ENCODE results near the gene WNT10A.
A peak's percentile ranks its signal among the peaks of the same experiment; 100 is the strongest.

The WNT10A gene

GRCh38 chr2:218880102-218880858, at the start of gene WNT10A (continued):
- TF ChIP-seq ZNF473 (tag by site-specific recombination; IDR thresholded peaks at IDR 0.05) (no peak), PRDM1 (tag by site-specific recombination; IDR thresholded peaks at IDR 0.05) (no peak), ZNF311 (tag by site-specific recombination; IDR thresholded peaks at IDR 0.05; ENCODE audit: borderline replicate concordance) (no peak), ZBTB6 (tag by site-specific recombination; IDR thresholded peaks at IDR 0.05) (no peak), ZNF416 (tag by site-specific recombination; IDR thresholded peaks at IDR 0.05) (no peak), ZBTB26 (tag by site-specific recombination; optimal IDR thresholded peaks at IDR 0.05) (peak; percentile 55), ZSCAN16 (tag by site-specific recombination; IDR thresholded peaks at IDR 0.05) (no peak), ZBTB17 (tag by site-specific recombination; IDR thresholded peaks at IDR 0.05) (peak; percentile 44; the same call in 1 of the 2 replicates), ZFHX2 (tag by site-specific recombination; conservative IDR thresholded peaks at IDR 0.05) (peak; percentile 78), ZNF660 (tag by site-specific recombination; IDR thresholded peaks at IDR 0.05) (no peak), SALL2 (tag by site-specific recombination; IDR thresholded peaks at IDR 0.05; ENCODE audit: borderline replicate concordance) (no peak), ZNF398 (tag by site-specific recombination; IDR thresholded peaks at IDR 0.05) (peak; percentile 92), REPIN1 (tag by site-specific recombination; IDR thresholded peaks at IDR 0.05; ENCODE audit: low read depth) (no peak), ZNF223 (tag by site-specific recombination; IDR thresholded peaks at IDR 0.05) (no peak), SP3 (tag by site-specific recombination; IDR thresholded peaks at IDR 0.05) (peak; percentile 61), ZNF639 (tag by site-specific recombination; IDR thresholded peaks at IDR 0.05) (no peak), PATZ1 (tag by site-specific recombination; IDR thresholded peaks at IDR 0.05) (peak; percentile 86), GLIS1 (tag by site-specific recombination; IDR thresholded peaks at IDR 0.05) (peak; percentile 78), ZNF664 (tag by site-specific recombination; IDR thresholded peaks at IDR 0.05) (no peak), ZNF157 (tag by site-specific recombination; IDR thresholded peaks at IDR 0.05) (no peak), ZNF488 (tag by site-specific recombination; IDR thresholded peaks at IDR 0.05) (no peak), ZBTB20 (tag by site-specific recombination; IDR thresholded peaks at IDR 0.05) (no peak), EGR2 (tag by site-specific recombination; IDR thresholded peaks at IDR 0.05; ENCODE audit: low read depth) (peak; percentile 78), ZNF501 (tag by site-specific recombination; IDR thresholded peaks at IDR 0.05) (no peak), ZNF692 (tag by site-specific recombination; IDR thresholded peaks at IDR 0.05) (peak; percentile 96), ZIC2 (tag by site-specific recombination; IDR thresholded peaks at IDR 0.05) (peak; percentile 60), ZNF175 (tag by site-specific recombination; IDR thresholded peaks at IDR 0.05) (no peak), ZNF112 (tag by site-specific recombination; IDR thresholded peaks at IDR 0.05) (no peak), ZNF221 (tag by site-specific recombination; IDR thresholded peaks at IDR 0.05; ENCODE audit: borderline replicate concordance) (no peak), ZNF600 (tag by site-specific recombination; IDR thresholded peaks at IDR 0.05) (peak; percentile 73; the same call in 1 of the 2 replicates), RBAK (tag by site-specific recombination; IDR thresholded peaks at IDR 0.05) (no peak)
